OCI-LY7 (cell line): ENCODE data around the gene MRPL55.

Source experiments
- CTCF ChIP-seq: fragments of 200-600 bp; sonication (generic); conservative IDR thresholded peaks from 2 replicates; pipeline ENCODE4 v1.5.1; 2014; ENCODE audit warnings: mild to moderate bottlenecking, antibody characterized with exemption, low read length, moderate library complexity, mixed read lengths
- EZH2phosphoT487 ChIP-seq: fragments of 200-600 bp; sonication (generic); IDR thresholded peaks from 2 replicates; pipeline ENCODE4 v1.6.1; 2018; ENCODE audit warnings: low read depth, borderline replicate concordance, mild to moderate bottlenecking, mixed run types, antibody characterized with exemption, low read length, moderate library complexity, mixed read lengths

GRCh38 chr1:228099331-228099732, 9.8 kb downstream of the MRPL55 start:
- TF ChIP-seq CTCF (no peak), EZH2phosphoT487 (no peak)
